MM.1S (cell line): ENCODE measurements around the gene WDFY3.

Experiments used
- DNase-seq: peaks from one replicate; pipeline ENCODE4 v3.0.0-alpha.2; 2015
- H2AFZ ChIP-seq: fragments of 300-600 bp; sonication (generic); 2 replicates; pipeline ENCODE4 v1.6.0; 2016; ENCODE audit warnings: antibody characterized with exemption, low read length
- H3F3A ChIP-seq: fragments of 300-600 bp; sonication (generic); 2 replicates; pipeline ENCODE4 v1.6.1; 2016; ENCODE audit warnings: mild to moderate bottlenecking, antibody characterized with exemption, low read length, moderate library complexity, mixed read lengths; ENCODE audit not compliant: insufficient read depth
- H3K27ac ChIP-seq: fragments of 300-600 bp; sonication (generic); 2 replicates; pipeline ENCODE4 v1.5.1; 2016; ENCODE audit warnings: mild to moderate bottlenecking, low read length
- H3K27me3 ChIP-seq: fragments of 300-600 bp; sonication (generic); replicated peaks from 2 replicates; pipeline ENCODE4 v1.6.0; 2016; ENCODE audit warnings: low read length; ENCODE audit not compliant: insufficient read depth
- H3K36me3 ChIP-seq: fragments of 300-600 bp; sonication (generic); replicated peaks from 2 replicates; pipeline ENCODE4 v1.6.1; 2016; ENCODE audit warnings: mild to moderate bottlenecking, low read length, mixed read lengths; ENCODE audit not compliant: insufficient read depth
- H3K4me1 ChIP-seq: fragments of 300-600 bp; sonication (generic); 2 replicates; pipeline ENCODE4 v1.6.1; 2016; ENCODE audit warnings: low read length, mixed read lengths
- H3K4me2 ChIP-seq: fragments of 300-600 bp; sonication (generic); 2 replicates; pipeline ENCODE4 v1.6.0; 2016; ENCODE audit warnings: low read depth, low read length
- H3K4me3 ChIP-seq: fragments of 300-600 bp; sonication (generic); 2 replicates; pipeline ENCODE4 v1.5.1; 2016; ENCODE audit warnings: low read length, mixed read lengths
- H3K79me2 ChIP-seq: fragments of 300-600 bp; sonication (generic); 2 replicates; pipeline ENCODE4 v1.6.1; 2016; ENCODE audit warnings: mixed run types, low read length, mixed read lengths
- H3K9ac ChIP-seq: fragments of 300-600 bp; sonication (generic); 2 replicates; pipeline ENCODE4 v1.6.1; 2016; ENCODE audit warnings: low read length, mixed read lengths
- H3K9me2 ChIP-seq: fragments of 300-600 bp; sonication (generic); replicated peaks from 2 replicates; pipeline ENCODE4 v1.6.1; 2016; ENCODE audit warnings: mild to moderate bottlenecking, low read length, mixed read lengths; ENCODE audit not compliant: insufficient read depth
- H3K9me3 ChIP-seq: fragments of 300-600 bp; sonication (generic); replicated peaks from 2 replicates; pipeline ENCODE4 v1.6.1; 2016; ENCODE audit warnings: mild to moderate bottlenecking, low read length, mixed read lengths; ENCODE audit not compliant: insufficient read depth
- H4K20me1 ChIP-seq: fragments of 300-600 bp; sonication (generic); 2 replicates; pipeline ENCODE4 v1.6.1; 2016; ENCODE audit warnings: mild to moderate bottlenecking, low read length, moderate library complexity, mixed read lengths; ENCODE audit not compliant: insufficient read depth
- EZH2 ChIP-seq: fragments of 300-600 bp; sonication (generic); optimal IDR thresholded peaks from 2 replicates; pipeline ENCODE3; 2017; ENCODE audit warnings: low read depth, mild to moderate bottlenecking, antibody characterized with exemption, low read length, mixed read lengths
- EZH2phosphoT487 ChIP-seq: fragments of 300-600 bp; sonication (generic); IDR thresholded peaks from 2 replicates; pipeline ENCODE4 v1.6.1; 2018; ENCODE audit warnings: antibody characterized with exemption, low read length
- TF ChIP-seq, protein P1 (sequence below): fragments of 300-600 bp; sonication (generic); IDR thresholded peaks from 2 replicates; pipeline ENCODE4 v1.5.1; 2016; ENCODE audit warnings: antibody characterized with exemption, low read length, mixed read lengths

The WDFY3 gene

DNA sequence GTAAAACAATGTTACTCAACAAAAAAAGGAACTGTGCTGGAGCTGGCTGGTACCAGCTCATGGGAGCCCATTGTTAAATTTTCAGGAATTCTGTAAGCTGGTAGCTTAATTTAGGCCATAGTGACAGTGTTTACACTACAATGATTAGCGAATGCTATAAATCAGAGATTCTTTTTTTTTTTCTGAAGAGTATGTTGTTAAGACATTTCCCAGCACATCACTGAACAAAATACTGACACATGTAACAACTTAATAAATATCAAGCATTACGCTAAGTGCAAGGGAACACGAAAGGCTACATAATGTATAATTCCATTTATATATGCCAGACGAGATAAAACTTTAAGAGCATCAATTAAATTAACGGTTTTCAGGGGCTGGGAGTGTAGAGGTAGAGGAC lies 4.4 kb downstream of the WDFY3 start:
- Histone ChIP-seq H3K4me1 (peaks cover 5% of the 10 kb centered on the region; the same call in 1 of the 2 replicates), H3K27ac (no peak overlapping the region), H3F3A (no peaks in the 10 kb centered on the region), H2AFZ (no peak overlapping the region), H3K9ac (no peak overlapping the region), H3K27me3 (no peaks in the 10 kb centered on the region), H3K4me3 (no peak overlapping the region), H3K9me2 (no peaks in the 10 kb centered on the region), H4K20me1 (no peaks in the 10 kb centered on the region), H3K4me2 (no peak overlapping the region), H3K79me2 (peaks cover 11% of the 10 kb centered on the region), H3K9me3 (no peaks in the 10 kb centered on the region), H3K36me3 (no peaks in the 10 kb centered on the region)
- DNase-seq: no peak
- TF ChIP-seq EZH2phosphoT487 (no peak), EZH2 (no peak)
- TF ChIP-seq, protein P1, sequence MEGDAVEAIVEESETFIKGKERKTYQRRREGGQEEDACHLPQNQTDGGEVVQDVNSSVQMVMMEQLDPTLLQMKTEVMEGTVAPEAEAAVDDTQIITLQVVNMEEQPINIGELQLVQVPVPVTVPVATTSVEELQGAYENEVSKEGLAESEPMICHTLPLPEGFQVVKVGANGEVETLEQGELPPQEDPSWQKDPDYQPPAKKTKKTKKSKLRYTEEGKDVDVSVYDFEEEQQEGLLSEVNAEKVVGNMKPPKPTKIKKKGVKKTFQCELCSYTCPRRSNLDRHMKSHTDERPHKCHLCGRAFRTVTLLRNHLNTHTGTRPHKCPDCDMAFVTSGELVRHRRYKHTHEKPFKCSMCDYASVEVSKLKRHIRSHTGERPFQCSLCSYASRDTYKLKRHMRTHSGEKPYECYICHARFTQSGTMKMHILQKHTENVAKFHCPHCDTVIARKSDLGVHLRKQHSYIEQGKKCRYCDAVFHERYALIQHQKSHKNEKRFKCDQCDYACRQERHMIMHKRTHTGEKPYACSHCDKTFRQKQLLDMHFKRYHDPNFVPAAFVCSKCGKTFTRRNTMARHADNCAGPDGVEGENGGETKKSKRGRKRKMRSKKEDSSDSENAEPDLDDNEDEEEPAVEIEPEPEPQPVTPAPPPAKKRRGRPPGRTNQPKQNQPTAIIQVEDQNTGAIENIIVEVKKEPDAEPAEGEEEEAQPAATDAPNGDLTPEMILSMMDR: no peak

DNA sequence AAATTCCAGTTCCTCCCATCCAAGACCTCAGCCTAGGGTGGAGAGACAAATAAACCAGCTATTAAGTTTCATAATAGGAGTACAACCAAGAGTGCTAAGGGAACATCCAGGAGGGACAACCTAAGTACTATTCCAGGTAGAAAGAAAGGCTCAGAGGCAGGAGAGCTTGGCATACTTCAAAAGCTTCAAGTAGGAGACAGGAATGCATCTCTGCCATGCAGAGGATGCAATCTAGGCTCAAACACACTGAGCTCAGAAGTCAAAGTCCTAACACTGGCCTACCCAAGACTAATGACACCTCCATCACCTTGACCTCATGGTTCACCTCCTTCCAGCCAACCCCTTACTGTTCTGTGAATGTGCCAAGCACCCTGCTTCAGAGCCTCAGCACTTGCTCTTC lies 8.1 kb downstream of the WDFY3 start:
- no peaks in the 10 kb centered on the region for H3K27me3 ChIP-seq
- no peaks in the 10 kb centered on the region for H4K20me1 ChIP-seq
- no peak overlapping the region for H3K4me3 ChIP-seq
- DNase-seq: no peak
- no peaks in the 10 kb centered on the region for H3K36me3 ChIP-seq
- H2AFZ ChIP-seq: no peak overlapping the region
- H3K4me2 ChIP-seq: no peak overlapping the region
- TF ChIP-seq EZH2phosphoT487 (no peak), EZH2 (no peak)
- H3K27ac ChIP-seq: no peak overlapping the region
- H3K4me1 ChIP-seq: no peaks in the 10 kb centered on the region
- no peaks in the 10 kb centered on the region for H3F3A ChIP-seq
- no peaks in the 10 kb centered on the region for H3K9me3 ChIP-seq
- 0 out of 2 replicates have a peak, but pooled peaks cover 3% of the 10 kb centered on the region for H3K79me2 ChIP-seq
- no peak overlapping the region for H3K9ac ChIP-seq
- H3K9me2 ChIP-seq: no peaks in the 10 kb centered on the region

DNA sequence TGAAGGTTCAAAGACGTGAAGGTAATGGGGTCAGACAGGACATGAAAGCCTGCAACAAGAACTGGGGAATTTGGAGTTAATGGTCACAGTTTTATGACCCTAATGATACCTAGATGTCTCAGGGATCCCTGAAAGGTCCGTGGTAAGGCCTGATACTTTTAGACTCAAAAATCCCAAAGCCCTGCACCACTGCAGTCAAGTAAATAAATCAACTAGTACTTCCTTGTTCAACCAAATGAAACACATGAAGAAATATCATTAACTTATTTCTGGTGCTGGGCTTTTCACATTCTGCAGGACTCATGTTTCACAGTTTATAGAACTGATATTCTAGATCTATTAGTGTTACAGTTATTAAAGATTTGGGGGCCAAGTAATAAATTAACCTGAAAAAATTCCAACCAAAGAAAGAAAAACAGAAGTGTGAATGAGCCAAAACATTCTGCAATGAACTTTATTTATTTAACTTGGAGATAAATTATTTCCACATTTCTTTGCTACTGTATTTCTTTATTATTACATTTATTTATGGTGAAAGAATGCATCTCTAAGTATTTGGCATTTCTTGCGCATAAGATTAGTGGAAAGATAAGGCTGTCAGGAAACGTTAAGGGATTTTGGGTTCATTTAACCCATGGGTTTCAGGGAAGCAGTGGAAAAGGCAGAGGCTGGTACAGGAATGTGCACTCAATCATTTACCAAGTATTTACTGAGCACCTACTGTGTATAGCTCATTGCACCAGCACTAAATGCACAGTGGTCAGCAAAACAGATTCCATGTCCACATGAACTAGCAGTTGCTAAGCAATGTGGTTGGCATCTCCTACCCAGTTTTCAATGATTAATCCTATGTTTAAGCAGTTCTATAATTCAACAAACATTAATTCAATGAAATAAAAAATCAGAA lies 8.7 kb downstream of the WDFY3 start:
- no peak overlapping the region for H3K4me3 ChIP-seq
- no peak overlapping the region for H3K4me2 ChIP-seq
- no peaks in the 10 kb centered on the region for H3K36me3 ChIP-seq
- no peaks in the 10 kb centered on the region for H3K9me2 ChIP-seq
- H3K27me3 ChIP-seq: no peaks in the 10 kb centered on the region
- no peak for DNase-seq
- TF ChIP-seq EZH2: no peak
- TF ChIP-seq EZH2phosphoT487: no peak
- TF ChIP-seq, protein P1: no peak
- no peaks in the 10 kb centered on the region for H4K20me1 ChIP-seq
- H3K79me2 ChIP-seq: 0 out of 2 replicates have a peak, but pooled peaks cover 3% of the 10 kb centered on the region
- H3K4me1 ChIP-seq: no peaks in the 10 kb centered on the region
- H2AFZ ChIP-seq: no peak overlapping the region
- H3K27ac ChIP-seq: no peak overlapping the region
- no peaks in the 10 kb centered on the region for H3K9me3 ChIP-seq
- H3K9ac ChIP-seq: no peak overlapping the region
- no peaks in the 10 kb centered on the region for H3F3A ChIP-seq

DNA sequence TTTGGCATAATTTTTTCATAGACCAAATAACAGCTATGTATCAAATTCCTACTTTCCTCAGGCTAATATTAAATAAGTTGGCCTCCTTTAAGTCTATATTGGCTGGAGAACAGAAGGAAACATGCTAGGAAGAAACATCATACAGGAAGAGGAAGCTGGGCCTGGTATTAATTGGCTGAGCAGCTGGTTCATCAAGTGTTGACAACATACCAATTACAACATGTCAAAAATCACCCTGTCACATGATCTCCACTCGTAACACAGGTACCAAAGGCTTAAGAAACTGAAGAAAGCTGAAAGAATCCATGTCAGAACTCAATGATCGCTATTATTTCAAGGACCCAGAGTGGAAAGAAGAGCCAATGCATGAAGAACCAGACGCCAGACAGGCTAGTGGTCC lies 10.5 kb downstream of the WDFY3 start:
- Histone ChIP-seq H2AFZ (no peak overlapping the region), H3K36me3 (no peaks in the 10 kb centered on the region), H3K9ac (no peak overlapping the region), H3K9me3 (no peaks in the 10 kb centered on the region), H3K27me3 (no peaks in the 10 kb centered on the region), H3K27ac (no peak overlapping the region), H3F3A (no peaks in the 10 kb centered on the region), H3K4me1 (no peaks in the 10 kb centered on the region), H3K79me2 (0 out of 2 replicates have a peak, but pooled peaks cover 3% of the 10 kb centered on the region), H3K4me2 (no peak overlapping the region), H4K20me1 (no peaks in the 10 kb centered on the region), H3K9me2 (no peaks in the 10 kb centered on the region), H3K4me3 (no peak overlapping the region)
- no peak for DNase-seq
- TF ChIP-seq EZH2: no peak
- TF ChIP-seq, protein P1: no peak
- no peak for TF ChIP-seq EZH2phosphoT487
